GM23338 (cell line): ENCODE data around the gene RPN1. TPM values are rescaled to one million over a fixed set of nuclear protein-coding genes. Genes with fewer than 3 reads are reported as not detected.

Experiments
- ATAC-seq: fragments of 200-7000 bp; cut with Tn5 transposase; 3 replicates; pipeline ENCODE4 v1.9.1; 2020
- DNase-seq: peaks from one replicate; pipeline ENCODE4 v3.0.0-alpha.2; 2015; ENCODE audit warnings: low spot score
- H2AFZ ChIP-seq: fragments of 200-600 bp; sonication (generic); 2 replicates; pipeline ENCODE4 v1.8.0; 2016; ENCODE audit warnings: antibody characterized with exemption, mild to moderate bottlenecking, moderate library complexity
- H3F3A ChIP-seq: fragments of 200-600 bp; sonication (generic); replicated peaks from 2 replicates; pipeline ENCODE4 v1.8.0; 2017; ENCODE audit warnings: antibody characterized with exemption, mixed run types, low read depth
- H3K27ac ChIP-seq: fragments of 200-600 bp; sonication (generic); 2 replicates; pipeline ENCODE4 v1.6.1; 2016; ENCODE audit warnings: low read depth
- H3K27me3 ChIP-seq: fragments of 200-600 bp; sonication (generic); 2 replicates; pipeline ENCODE4 v1.8.0; 2016; ENCODE audit warnings: mild to moderate bottlenecking, mixed run types, moderate library complexity; ENCODE audit not compliant: insufficient read depth
- H3K36me3 ChIP-seq: fragments of 200-600 bp; sonication (generic); 2 replicates; pipeline ENCODE4 v1.8.0; 2016; ENCODE audit warnings: mild to moderate bottlenecking; ENCODE audit not compliant: insufficient read depth
- H3K4me1 ChIP-seq: fragments of 200-600 bp; sonication (generic); 2 replicates; pipeline ENCODE4 v1.8.0; 2016; ENCODE audit warnings: mild to moderate bottlenecking, moderate library complexity; ENCODE audit not compliant: insufficient read depth
- H3K4me2 ChIP-seq: fragments of 200-600 bp; sonication (generic); 2 replicates; pipeline ENCODE4 v1.7.1; 2017; ENCODE audit warnings: mixed run types
- H3K4me3 ChIP-seq: fragments of 200-600 bp; sonication (generic); 2 replicates; pipeline ENCODE4 v1.6.1; 2016; ENCODE audit warnings: mixed run types
- H3K79me2 ChIP-seq: fragments of 200-600 bp; sonication (generic); replicated peaks from 2 replicates; pipeline ENCODE4 v1.8.0; 2017; ENCODE audit warnings: mild to moderate bottlenecking; ENCODE audit not compliant: insufficient read depth
- H3K9me2 ChIP-seq: fragments of 200-600 bp; sonication (generic); 2 replicates; pipeline ENCODE4 v1.8.0; 2017; ENCODE audit not compliant: insufficient read depth
- H4K20me1 ChIP-seq: fragments of 200-600 bp; sonication (generic); replicated peaks from 2 replicates; pipeline ENCODE4 v1.8.0; 2017; ENCODE audit warnings: mild to moderate bottlenecking; ENCODE audit not compliant: insufficient read depth
- H3K27ac Mint-ChIP-seq: 2 replicates; pipeline ENCODE4 v1.8.0; 2020; ENCODE audit warnings: inconsistent platforms, mild to moderate bottlenecking, moderate library complexity, mixed read lengths
- H3K27me3 Mint-ChIP-seq: 3 replicates; pipeline ENCODE4 v1.8.0; 2022; ENCODE audit warnings: low read depth, mild to moderate bottlenecking, moderate library complexity, mixed read lengths, inconsistent platforms; ENCODE audit not compliant: insufficient read depth, poor library complexity
- H3K36me3 Mint-ChIP-seq: 3 replicates; pipeline ENCODE4 v1.8.0; 2021; ENCODE audit warnings: low read depth, mild to moderate bottlenecking, inconsistent platforms, moderate library complexity, mixed read lengths
- H3K4me1 Mint-ChIP-seq: 3 replicates; pipeline ENCODE4 v1.8.0; 2020; ENCODE audit warnings: mild to moderate bottlenecking, inconsistent platforms, mixed read lengths
- H3K4me3 Mint-ChIP-seq: 3 replicates; pipeline ENCODE4 v1.8.0; 2021; ENCODE audit warnings: moderate library complexity, mild to moderate bottlenecking, inconsistent platforms, mixed read lengths
- H3K9me3 Mint-ChIP-seq: 3 replicates; pipeline ENCODE4 v1.8.0; 2020; ENCODE audit warnings: moderate library complexity, mild to moderate bottlenecking, inconsistent platforms, mixed read lengths
- CREB1 ChIP-seq: fragments of 250-450 bp; sonication (Bioruptor Pico); IDR thresholded peaks from 2 replicates; pipeline ENCODE4 v1.5.0; 2020; ENCODE audit warnings: low read depth, mild to moderate bottlenecking, moderate library complexity
- CTCF ChIP-seq, 2 experiments: fragments of 200-600 bp in 1 of 2; sonication (generic) in 1 of 2; conservative IDR thresholded peaks; 2 replicates each; pipeline versions ENCODE4 v1.5.1 to v1.6.1; 2016 to 2017; ENCODE audit warnings: antibody characterized with exemption in 2 of 2, low read depth in 2 of 2, mild to moderate bottlenecking in 2 of 2, moderate library complexity in 1 of 2
- ETS1 ChIP-seq: IDR thresholded peaks from 2 replicates; pipeline ENCODE4 v1.6.1; 2016; ENCODE audit warnings: antibody characterized with exemption
- EZH2 ChIP-seq: fragments of 200-600 bp; sonication (generic); IDR thresholded peaks from one replicate; pipeline ENCODE4 v1.8.0; 2017; ENCODE audit warnings: antibody characterized with exemption, mild to moderate bottlenecking, low read depth; ENCODE audit not compliant: unreplicated experiment
- EZH2phosphoT487 ChIP-seq: fragments of 200-600 bp; sonication (generic); IDR thresholded peaks from one replicate; pipeline ENCODE4 v1.8.1; 2018; ENCODE audit warnings: antibody characterized with exemption; ENCODE audit not compliant: unreplicated experiment
- JUNB ChIP-seq: IDR thresholded peaks from one replicate; pipeline ENCODE4 v1.6.1; 2016; ENCODE audit warnings: antibody characterized with exemption; ENCODE audit not compliant: unreplicated experiment
- NANOG ChIP-seq: IDR thresholded peaks from 2 replicates; pipeline ENCODE4 v1.6.1; 2016; ENCODE audit warnings: antibody characterized with exemption, borderline replicate concordance
- POLR2AphosphoS5 ChIP-seq: IDR thresholded peaks from 2 replicates; pipeline ENCODE4 v1.6.1; 2016; ENCODE audit warnings: antibody characterized with exemption, low read depth
- REST ChIP-seq: IDR thresholded peaks from one replicate; pipeline ENCODE4 v1.6.1; 2018; ENCODE audit warnings: antibody characterized with exemption; ENCODE audit not compliant: unreplicated experiment
- STAT1 ChIP-seq: IDR thresholded peaks from one replicate; pipeline ENCODE4 v1.6.1; 2016; ENCODE audit warnings: antibody characterized with exemption; ENCODE audit not compliant: unreplicated experiment
- ZNF114 ChIP-seq: fragments of 250-450 bp; sonication (Bioruptor Pico); IDR thresholded peaks from 2 replicates; pipeline ENCODE4 v1.5.0; 2020; ENCODE audit warnings: mild to moderate bottlenecking, moderate library complexity
- ZNF331 ChIP-seq: fragments of 250-450 bp; sonication (Bioruptor Pico); IDR thresholded peaks from 2 replicates; pipeline ENCODE4 v1.5.0; 2020; ENCODE audit warnings: low read depth, mild to moderate bottlenecking, moderate library complexity
- ZNF462 ChIP-seq: fragments of 250-450 bp; sonication (Bioruptor Pico); IDR thresholded peaks from 2 replicates; pipeline ENCODE4 v1.5.0; 2020; ENCODE audit warnings: mild to moderate bottlenecking, moderate library complexity
- polyA plus RNA-seq: library from polyadenylated mRNA; unstranded; fragments of >200 nt; fragmentation: Nextera tagmentation; extraction: Ambion mirVana; gene quantifications from 2 replicates; pipeline ENCODE4 v1.2.1, GENCODE V29; 2016
- total RNA-seq: library from RNA; depleted of rRNA; stranded (reverse); fragments of >200 nt; shearing (Covaris generic); gene quantifications from 2 replicates; pipeline ENCODE4 v1.2.3, GENCODE V29; 2014

RPN1 gene
- total and polyA plus RNA-seq, 2 experiments from 2014 or later = 111 to 231 TPM

- Histone ChIP-seq H3K79me2 (peaks cover 72% of the 10 kb centered on the region), H3F3A (peaks cover 4% of the 10 kb centered on the region; the same call in 1 of the 2 replicates), H3K9me2 (no peaks in the 10 kb centered on the region), H3K36me3 (peaks cover 13% of the 10 kb centered on the region), H3K4me2 (peak overlapping the region; percentile 91), H3K4me3 (peak overlapping the region; percentile 82), H3K4me1 (peaks cover 9% of the 10 kb centered on the region), H3K27ac (no peak overlapping the region), H2AFZ (no peak overlapping the region), H3K27me3 (no peaks in the 10 kb centered on the region), H4K20me1 (peaks cover 33% of the 10 kb centered on the region)
- peaks cover 3% of the 10 kb centered on the region for H3K27me3 Mint-ChIP-seq
- DNase-seq (no peak), ATAC-seq (no peak)
- peaks cover 10% of the 10 kb centered on the region; the same call in 2 of the 3 replicates for H3K4me1 Mint-ChIP-seq
- no peak overlapping the region for H3K27ac Mint-ChIP-seq
- H3K4me3 Mint-ChIP-seq = no peak overlapping the region
- TF ChIP-seq ZNF331 (CRISPR knock-in tag) = no peak
- no peak for TF ChIP-seq ZNF114 (CRISPR knock-in tag)
- TF ChIP-seq STAT1 = no peak
- TF ChIP-seq REST = no peak
- TF ChIP-seq CTCF (conservative IDR thresholded peaks at IDR 0.05; ENCODE audit: low read depth in 2 of 2) = no peak
- TF ChIP-seq JUNB = no peak
- TF ChIP-seq ETS1 = no peak
- no peak for TF ChIP-seq ZNF462 (CRISPR knock-in tag)
- TF ChIP-seq POLR2AphosphoS5 = no peak
- no peak for TF ChIP-seq EZH2phosphoT487
- no peak for TF ChIP-seq EZH2
- no peak for TF ChIP-seq NANOG
- TF ChIP-seq CREB1 = no peak
- peaks cover 3% of the 10 kb centered on the region; the same call in 2 of the 3 replicates for H3K9me3 Mint-ChIP-seq
- H3K36me3 Mint-ChIP-seq = peaks cover 17% of the 10 kb centered on the region
Measured at GRCh38 chr3:128648402-128648801, 2.2 kb downstream of the RPN1 start.
